MM.1S (cell line): ENCODE results near the gene RBMY1F.
"Not testable (repeated sequence)": the region's sequence is repeated elsewhere in the genome, so short reads cannot be mapped to it uniquely, and the experiment has no call there.

ENCODE experiments used
- DNase-seq: peaks from one replicate; pipeline ENCODE4 v3.0.0-alpha.2; 2015
- H2AFZ ChIP-seq: fragments of 300-600 bp; sonication (generic); 2 replicates; pipeline ENCODE4 v1.6.0; 2016; ENCODE audit warnings: antibody characterized with exemption, low read length
- H3F3A ChIP-seq: fragments of 300-600 bp; sonication (generic); 2 replicates; pipeline ENCODE4 v1.6.1; 2016; ENCODE audit warnings: mild to moderate bottlenecking, antibody characterized with exemption, low read length, moderate library complexity, mixed read lengths; ENCODE audit not compliant: insufficient read depth
- H3K27ac ChIP-seq: fragments of 300-600 bp; sonication (generic); 2 replicates; pipeline ENCODE4 v1.5.1; 2016; ENCODE audit warnings: mild to moderate bottlenecking, low read length
- H3K27me3 ChIP-seq: fragments of 300-600 bp; sonication (generic); replicated peaks from 2 replicates; pipeline ENCODE4 v1.6.0; 2016; ENCODE audit warnings: low read length; ENCODE audit not compliant: insufficient read depth
- H3K36me3 ChIP-seq: fragments of 300-600 bp; sonication (generic); replicated peaks from 2 replicates; pipeline ENCODE4 v1.6.1; 2016; ENCODE audit warnings: mild to moderate bottlenecking, low read length, mixed read lengths; ENCODE audit not compliant: insufficient read depth
- H3K4me1 ChIP-seq: fragments of 300-600 bp; sonication (generic); 2 replicates; pipeline ENCODE4 v1.6.1; 2016; ENCODE audit warnings: low read length, mixed read lengths
- H3K4me2 ChIP-seq: fragments of 300-600 bp; sonication (generic); 2 replicates; pipeline ENCODE4 v1.6.0; 2016; ENCODE audit warnings: low read depth, low read length
- H3K4me3 ChIP-seq: fragments of 300-600 bp; sonication (generic); 2 replicates; pipeline ENCODE4 v1.5.1; 2016; ENCODE audit warnings: low read length, mixed read lengths
- H3K79me2 ChIP-seq: fragments of 300-600 bp; sonication (generic); 2 replicates; pipeline ENCODE4 v1.6.1; 2016; ENCODE audit warnings: mixed run types, low read length, mixed read lengths
- H3K9ac ChIP-seq: fragments of 300-600 bp; sonication (generic); 2 replicates; pipeline ENCODE4 v1.6.1; 2016; ENCODE audit warnings: low read length, mixed read lengths
- H3K9me2 ChIP-seq: fragments of 300-600 bp; sonication (generic); replicated peaks from 2 replicates; pipeline ENCODE4 v1.6.1; 2016; ENCODE audit warnings: mild to moderate bottlenecking, low read length, mixed read lengths; ENCODE audit not compliant: insufficient read depth
- H3K9me3 ChIP-seq: fragments of 300-600 bp; sonication (generic); replicated peaks from 2 replicates; pipeline ENCODE4 v1.6.1; 2016; ENCODE audit warnings: mild to moderate bottlenecking, low read length, mixed read lengths; ENCODE audit not compliant: insufficient read depth
- H4K20me1 ChIP-seq: fragments of 300-600 bp; sonication (generic); 2 replicates; pipeline ENCODE4 v1.6.1; 2016; ENCODE audit warnings: mild to moderate bottlenecking, low read length, moderate library complexity, mixed read lengths; ENCODE audit not compliant: insufficient read depth

RBMY1F gene

DNA sequence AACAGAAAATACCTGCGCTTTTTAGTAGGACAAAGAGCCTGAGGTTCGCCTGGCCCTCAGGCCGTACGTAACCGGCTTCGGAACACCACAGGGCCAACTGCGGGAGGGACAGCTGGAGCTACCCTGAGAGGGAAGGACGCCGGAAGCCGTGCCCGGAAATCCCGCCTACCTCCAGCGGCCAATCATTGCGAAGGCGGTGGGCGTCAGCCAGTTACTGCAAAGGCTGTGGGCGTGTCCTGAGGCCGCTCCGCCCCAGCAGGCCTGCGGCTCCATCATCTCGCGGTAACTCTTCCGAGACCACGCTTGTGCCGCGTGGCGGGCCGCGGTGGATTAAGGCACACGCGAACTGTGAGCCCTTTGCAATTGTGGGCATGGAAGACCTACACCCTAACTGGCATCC is at the start of gene RBMY1F:
TSS of gene RBMY1F (minus strand) at position 101 of the 400 bp plus-strand sequence. CDS start 1,954 bp downstream, outside the sequence.
- not testable (repeated sequence) for H3K9ac ChIP-seq, H3K27me3 ChIP-seq, H3K79me2 ChIP-seq, H3K36me3 ChIP-seq, H3K9me3 ChIP-seq, DNase-seq, H3K27ac ChIP-seq, H4K20me1 ChIP-seq, H3K4me2 ChIP-seq, H2AFZ ChIP-seq, H3K9me2 ChIP-seq, H3K4me1 ChIP-seq, H3K4me3 ChIP-seq, H3F3A ChIP-seq

DNA sequence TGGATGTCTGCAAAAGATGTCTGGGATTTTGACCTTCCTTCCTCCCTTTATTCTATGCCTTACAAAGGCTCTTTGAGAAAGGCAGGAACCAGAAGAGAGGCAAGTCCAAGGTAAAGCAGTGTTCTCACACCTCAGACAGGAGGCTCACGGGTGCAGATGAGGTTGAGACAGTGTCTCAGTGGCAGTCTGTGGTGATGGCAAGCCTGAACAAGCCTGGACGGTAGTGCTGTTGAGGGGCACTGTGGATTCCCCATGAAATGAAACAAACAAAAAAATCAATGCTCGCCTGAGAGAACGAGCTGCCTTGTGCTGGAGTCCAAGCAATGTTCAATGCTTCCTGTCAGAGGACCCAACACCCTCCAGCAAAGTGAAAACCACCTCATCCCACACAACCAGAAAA is 31.6 kb downstream of the RBMY1F start:
- not testable (repeated sequence) for H3K27me3 ChIP-seq, H3K4me1 ChIP-seq, H3K4me3 ChIP-seq, H3K36me3 ChIP-seq, H4K20me1 ChIP-seq, DNase-seq, H3K9me3 ChIP-seq, H3K9ac ChIP-seq, H3K27ac ChIP-seq, H2AFZ ChIP-seq, H3K4me2 ChIP-seq, H3F3A ChIP-seq, H3K9me2 ChIP-seq, H3K79me2 ChIP-seq

DNA sequence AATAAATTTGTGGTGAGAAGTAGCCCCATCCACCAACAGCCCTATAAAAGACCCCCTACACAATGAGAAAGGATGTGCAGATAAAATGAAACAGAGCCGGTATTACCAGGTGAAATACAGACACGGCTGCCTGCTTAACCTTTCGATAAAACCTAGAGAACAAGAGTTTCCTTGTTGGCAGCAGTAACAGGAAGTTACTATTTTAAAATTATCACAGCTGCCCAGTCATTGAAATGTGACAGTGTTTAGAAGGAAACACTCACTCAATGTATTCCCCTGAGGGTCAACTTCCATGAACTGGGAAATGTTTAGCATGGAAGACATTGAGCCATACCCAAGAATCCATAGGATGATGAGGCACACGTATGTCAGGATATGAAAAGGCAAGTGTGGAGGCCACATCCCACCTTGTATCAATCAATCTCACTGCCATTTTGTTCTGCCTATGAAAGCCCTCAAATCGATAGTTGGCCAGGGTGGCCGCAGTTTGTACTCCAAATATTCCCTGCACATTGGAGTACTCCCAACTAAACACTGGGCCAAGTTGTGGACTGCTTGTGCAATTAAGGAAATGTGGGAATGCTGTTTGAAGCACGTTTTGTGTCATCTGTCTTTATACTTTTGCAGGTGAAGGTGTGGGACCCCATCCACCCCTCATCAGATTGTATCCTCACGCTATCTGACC is 41.6 kb downstream of the RBMY1F start:
- H3K9me2 ChIP-seq, H3K36me3 ChIP-seq, H3K27ac ChIP-seq, H4K20me1 ChIP-seq, H3K4me3 ChIP-seq, H3K9me3 ChIP-seq, H2AFZ ChIP-seq, H3F3A ChIP-seq, H3K4me1 ChIP-seq, H3K79me2 ChIP-seq, H3K4me2 ChIP-seq, H3K9ac ChIP-seq, DNase-seq, H3K27me3 ChIP-seq: not testable (repeated sequence)

DNA sequence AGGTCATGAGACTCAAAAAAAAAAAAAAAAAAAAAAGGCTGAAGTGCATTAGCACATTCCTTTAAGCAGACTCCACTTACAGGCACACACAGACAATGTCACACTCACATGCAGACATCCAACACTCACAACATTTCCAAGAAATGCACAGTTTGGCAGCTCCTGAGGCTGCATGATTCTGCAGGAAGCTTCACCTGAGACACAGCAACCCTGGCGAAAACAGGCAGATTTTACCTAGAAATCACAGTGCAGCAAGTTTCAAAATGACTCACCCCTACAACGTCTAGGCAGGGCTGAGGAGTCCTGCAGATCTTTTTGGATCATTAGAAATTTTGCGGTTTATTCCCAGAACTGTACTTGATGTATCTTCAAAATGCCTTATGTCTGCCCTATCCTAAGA is 48.0 kb downstream of the RBMY1F start:
- H3K27ac ChIP-seq, H4K20me1 ChIP-seq, H3K79me2 ChIP-seq, H3K4me3 ChIP-seq, H3K36me3 ChIP-seq, H3K4me2 ChIP-seq, DNase-seq, H3K4me1 ChIP-seq, H3F3A ChIP-seq, H2AFZ ChIP-seq, H3K9ac ChIP-seq, H3K9me2 ChIP-seq, H3K27me3 ChIP-seq, H3K9me3 ChIP-seq: not testable (repeated sequence)

DNA sequence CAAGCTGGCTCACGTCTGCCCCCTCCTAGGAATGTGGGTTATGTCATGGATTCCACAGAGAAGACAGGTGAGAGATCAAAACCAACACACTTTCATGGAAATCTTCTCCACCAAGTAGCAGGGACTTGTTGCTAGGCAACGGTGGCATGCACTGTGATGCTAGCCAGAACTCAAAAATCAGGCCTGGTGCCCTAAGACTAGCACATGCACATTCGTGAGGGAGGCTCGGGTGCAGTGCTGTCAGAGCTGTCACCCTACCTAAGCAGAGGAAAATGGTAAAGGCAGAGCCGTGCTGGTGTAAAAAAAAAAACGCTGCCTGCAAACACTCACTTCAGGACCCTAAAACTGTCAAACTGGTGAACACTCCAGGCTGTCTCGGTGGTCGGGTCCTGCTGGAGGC is 52.2 kb downstream of the RBMY1F start:
- not testable (repeated sequence) for H3F3A ChIP-seq, H4K20me1 ChIP-seq, H3K4me2 ChIP-seq, H3K79me2 ChIP-seq, H3K36me3 ChIP-seq, H3K9me2 ChIP-seq, H3K27me3 ChIP-seq, H3K9me3 ChIP-seq, H3K4me1 ChIP-seq, DNase-seq, H2AFZ ChIP-seq, H3K27ac ChIP-seq, H3K9ac ChIP-seq, H3K4me3 ChIP-seq
